OCI-LY1 (cell line): ENCODE measurements around the gene DTNBP1.

Experiments used
- H2AFZ ChIP-seq: fragments of 200-600 bp; sonication (generic), shearing (Covaris generic); 2 replicates; pipeline ENCODE4 v1.6.0; 2014; ENCODE audit warnings: antibody characterized with exemption, mild to moderate bottlenecking, low read length
- H3F3A ChIP-seq: fragments of 200-600 bp; sonication (generic), shearing (Covaris generic); 2 replicates; pipeline ENCODE4 v1.6.0; 2014; ENCODE audit warnings: mild to moderate bottlenecking, antibody characterized with exemption, low read length, moderate library complexity; ENCODE audit not compliant: insufficient read depth
- H3K27ac ChIP-seq: fragments of 200-600 bp; sonication (generic); 2 replicates; pipeline ENCODE4 v1.5.1; 2014; ENCODE audit warnings: low read length, mixed run types, mild to moderate bottlenecking, low read depth; ENCODE audit not compliant: poor library complexity, severe bottlenecking
- H3K27me3 ChIP-seq: fragments of 200-600 bp; sonication (generic); 2 replicates; pipeline ENCODE4 v1.6.0; 2014; ENCODE audit warnings: antibody characterized with exemption, mild to moderate bottlenecking, low read length, moderate library complexity; ENCODE audit not compliant: insufficient read depth
- H3K36me3 ChIP-seq: fragments of 200-600 bp; sonication (generic); 2 replicates; pipeline ENCODE4 v1.6.1; 2014; ENCODE audit warnings: mild to moderate bottlenecking, antibody characterized with exemption, low read length, moderate library complexity, mixed read lengths; ENCODE audit not compliant: insufficient read depth
- H3K4me1 ChIP-seq: fragments of 200-600 bp; sonication (generic); 2 replicates; pipeline ENCODE4 v1.5.1; 2014; ENCODE audit warnings: mild to moderate bottlenecking, low read length, moderate library complexity; ENCODE audit not compliant: insufficient read depth, severe bottlenecking
- H3K4me2 ChIP-seq: fragments of 200-600 bp; sonication (generic), shearing (Covaris generic); 2 replicates; pipeline ENCODE4 v1.6.1; 2014; ENCODE audit warnings: low read length
- H3K4me3 ChIP-seq: fragments of 200-600 bp; sonication (generic); 2 replicates; pipeline ENCODE4 v1.5.1; 2014; ENCODE audit warnings: low read length, low read depth, mild to moderate bottlenecking, mixed read lengths; ENCODE audit not compliant: poor library complexity, severe bottlenecking
- H3K79me2 ChIP-seq: fragments of 200-600 bp; shearing (Covaris generic); 2 replicates; pipeline ENCODE4 v1.6.1; 2016; ENCODE audit warnings: mixed run types, low read length, mixed read lengths; ENCODE audit not compliant: insufficient read depth
- H3K9ac ChIP-seq: fragments of 200-600 bp; sonication (generic), shearing (Covaris generic); 2 replicates; pipeline ENCODE4 v1.6.1; 2014; ENCODE audit warnings: mild to moderate bottlenecking, low read length, mixed read lengths
- H3K9me2 ChIP-seq: fragments of 200-600 bp; sonication (generic), shearing (Covaris generic); 2 replicates; pipeline ENCODE4 v1.6.1; 2014; ENCODE audit warnings: low read depth, mild to moderate bottlenecking, low read length, mixed read lengths
- H3K9me3 ChIP-seq: fragments of 200-600 bp; shearing (Covaris generic); 2 replicates; pipeline ENCODE4 v1.6.1; 2014; ENCODE audit warnings: low read length, mixed read lengths
- H4K20me1 ChIP-seq: fragments of 200-600 bp; sonication (generic), shearing (Covaris generic); 2 replicates; pipeline ENCODE4 v1.6.0; 2016; ENCODE audit warnings: mild to moderate bottlenecking, low read length; ENCODE audit not compliant: insufficient read depth
- CTCF ChIP-seq: fragments of 200-600 bp; sonication (generic), shearing (Covaris generic); IDR thresholded peaks from 2 replicates; pipeline ENCODE4 v1.5.1; 2017; ENCODE audit warnings: mild to moderate bottlenecking, antibody characterized with exemption, low read length, moderate library complexity, mixed read lengths
- EZH2 ChIP-seq: fragments of 200-600 bp; sonication (generic), shearing (Covaris generic); IDR thresholded peaks from 2 replicates; pipeline ENCODE4 v1.8.0; 2017; ENCODE audit warnings: borderline replicate concordance, mixed run types, mild to moderate bottlenecking, antibody characterized with exemption, low read length, moderate library complexity, mixed read lengths

DTNBP1 gene

GRCh38 chr6:15475872-15476271 lies 187.0 kb downstream of the DTNBP1 start:
- H3F3A ChIP-seq = no peaks in the 10 kb centered on the region
- no peaks in the 10 kb centered on the region for H4K20me1 ChIP-seq
- H3K4me3 ChIP-seq = no peak overlapping the region
- H3K9me2 ChIP-seq = no peaks in the 10 kb centered on the region
- no peak overlapping the region for H3K9ac ChIP-seq
- H3K79me2 ChIP-seq = no peaks in the 10 kb centered on the region
- H2AFZ ChIP-seq = no peak overlapping the region
- no peaks in the 10 kb centered on the region for H3K27me3 ChIP-seq
- no peaks in the 10 kb centered on the region for H3K4me1 ChIP-seq
- H3K36me3 ChIP-seq = no peaks in the 10 kb centered on the region
- no peaks in the 10 kb centered on the region for H3K9me3 ChIP-seq
- no peak overlapping the region for H3K27ac ChIP-seq
- TF ChIP-seq EZH2 = no peak
- TF ChIP-seq CTCF = no peak
- no peak overlapping the region for H3K4me2 ChIP-seq

GRCh38 chr6:15475261-15475660 lies 187.6 kb downstream of the DTNBP1 start:
- no peaks in the 10 kb centered on the region for H3K36me3 ChIP-seq
- no peaks in the 10 kb centered on the region for H3K9me2 ChIP-seq
- H3F3A ChIP-seq = no peaks in the 10 kb centered on the region
- H3K9me3 ChIP-seq = no peaks in the 10 kb centered on the region
- no peaks in the 10 kb centered on the region for H3K27me3 ChIP-seq
- H3K79me2 ChIP-seq = no peaks in the 10 kb centered on the region
- no peak overlapping the region for H3K27ac ChIP-seq
- no peak overlapping the region for H3K9ac ChIP-seq
- no peaks in the 10 kb centered on the region for H3K4me1 ChIP-seq
- no peak overlapping the region for H2AFZ ChIP-seq
- no peak overlapping the region for H3K4me3 ChIP-seq
- TF ChIP-seq CTCF = no peak
- TF ChIP-seq EZH2 = no peak
- no peak overlapping the region for H3K4me2 ChIP-seq
- no peaks in the 10 kb centered on the region for H4K20me1 ChIP-seq

- Histone ChIP-seq H4K20me1 (no peaks in the 10 kb centered on the region), H3K36me3 (no peaks in the 10 kb centered on the region), H3K9ac (no peak overlapping the region), H3K27ac (no peak overlapping the region), H3K27me3 (no peaks in the 10 kb centered on the region), H3K79me2 (no peaks in the 10 kb centered on the region), H3K9me3 (no peaks in the 10 kb centered on the region), H3K4me2 (no peak overlapping the region), H2AFZ (no peak overlapping the region), H3K4me3 (no peak overlapping the region), H3F3A (no peaks in the 10 kb centered on the region), H3K4me1 (no peaks in the 10 kb centered on the region), H3K9me2 (no peaks in the 10 kb centered on the region)
- TF ChIP-seq CTCF (no peak), EZH2 (no peak)
Measured at GRCh38 chr6:15474196-15474595, 188.6 kb downstream of the DTNBP1 start.
